ENCODE measurements around the gene SPAG17. TPM values are rescaled to one million over a fixed set of nuclear protein-coding genes. Genes with fewer than 3 reads are reported as not detected.
A peak's percentile ranks its signal among the peaks of the same experiment; 100 is the strongest.

Gene SPAG17
- total RNA-seq, 1 experiment from 2014 or later, result 0.33 TPM

- H3K36me3 Mint-ChIP-seq (ENCODE audit: insufficient read depth, unreplicated experiment), result no peaks in the 10 kb centered on the region
- CTCF ChIA-PET, result no interaction called here
- intact Hi-C loops (cut with micrococcal nuclease; ENCODE audit: unreplicated experiment), result no loop called here
Observed at GRCh38 chr1:118142546-118142945, 42.5 kb downstream of the SPAG17 start.

GRCh38 chr1:118137900-118138299 lies 47.1 kb downstream of the SPAG17 start:
- no peak overlapping the region for H3K4me3 Mint-ChIP-seq (ENCODE audit: low read depth, unreplicated experiment)
- TF ChIP-seq CTCF (IDR thresholded peaks at IDR 0.05; ENCODE audit: unreplicated experiment), result no peak
- no peaks in the 10 kb centered on the region for H3K36me3 Mint-ChIP-seq (ENCODE audit: insufficient read depth, unreplicated experiment)
- no peak overlapping the region for H3K27ac Mint-ChIP-seq (ENCODE audit: unreplicated experiment)
- H3K4me1 Mint-ChIP-seq (ENCODE audit: low read depth, unreplicated experiment), result peaks cover 7% of the 10 kb centered on the region
- CTCF ChIA-PET, result no interaction called here
- no peak for DNase-seq
- H3K27me3 Mint-ChIP-seq (ENCODE audit: unreplicated experiment), result no peaks in the 10 kb centered on the region
- H3K9me3 Mint-ChIP-seq (ENCODE audit: low read depth, unreplicated experiment), result no peaks in the 10 kb centered on the region
- intact Hi-C loops (cut with micrococcal nuclease; ENCODE audit: unreplicated experiment), result no loop called here
- no TSS peak for BruUV-seq (replicated peaks)

More at GRCh38 chr1:118142546-118142945, 42.5 kb downstream of the SPAG17 start:
- DNase-seq, result no peak
- no peaks in the 10 kb centered on the region for H3K4me1 Mint-ChIP-seq (ENCODE audit: low read depth, unreplicated experiment)
- H3K9me3 Mint-ChIP-seq (ENCODE audit: low read depth, unreplicated experiment), result no peaks in the 10 kb centered on the region
- no peak overlapping the region for H3K4me3 Mint-ChIP-seq (ENCODE audit: low read depth, unreplicated experiment)
- BruUV-seq (replicated peaks), result no TSS peak
- no peak for TF ChIP-seq CTCF (IDR thresholded peaks at IDR 0.05; ENCODE audit: unreplicated experiment)
- H3K27ac Mint-ChIP-seq (ENCODE audit: unreplicated experiment), result no peak overlapping the region
- H3K27me3 Mint-ChIP-seq (ENCODE audit: unreplicated experiment), result no peaks in the 10 kb centered on the region

GRCh38 chr1:118136187-118136941 lies 48.7 kb downstream of the SPAG17 start:
- CTCF ChIA-PET, result no interaction called here
- DNase-seq, result peak; percentile 16
- BruUV-seq (replicated peaks), result no TSS peak

GRCh38 chr1:118132000-118132399 lies 53.0 kb downstream of the SPAG17 start:
- BruUV-seq (replicated peaks), result no TSS peak
- no peaks in the 10 kb centered on the region for H3K27me3 Mint-ChIP-seq (ENCODE audit: unreplicated experiment)
- no peak for TF ChIP-seq CTCF (IDR thresholded peaks at IDR 0.05; ENCODE audit: unreplicated experiment)
- H3K9me3 Mint-ChIP-seq (ENCODE audit: low read depth, unreplicated experiment), result peaks cover 3% of the 10 kb centered on the region
- no peak overlapping the region for H3K4me3 Mint-ChIP-seq (ENCODE audit: low read depth, unreplicated experiment)
- peaks cover 7% of the 10 kb centered on the region for H3K4me1 Mint-ChIP-seq (ENCODE audit: low read depth, unreplicated experiment)
- no peak overlapping the region for H3K27ac Mint-ChIP-seq (ENCODE audit: unreplicated experiment)
- CTCF ChIA-PET, result no interaction called here
- H3K36me3 Mint-ChIP-seq (ENCODE audit: insufficient read depth, unreplicated experiment), result no peaks in the 10 kb centered on the region
- no peak for DNase-seq
- intact Hi-C loops (cut with micrococcal nuclease; ENCODE audit: unreplicated experiment), result no loop called here

More at GRCh38 chr1:118136187-118136941, 48.7 kb downstream of the SPAG17 start:
- H3K4me1 Mint-ChIP-seq (ENCODE audit: low read depth, unreplicated experiment), result peaks cover 7% of the 10 kb centered on the region
- no peaks in the 10 kb centered on the region for H3K36me3 Mint-ChIP-seq (ENCODE audit: insufficient read depth, unreplicated experiment)
- TF ChIP-seq CTCF (IDR thresholded peaks at IDR 0.05; ENCODE audit: unreplicated experiment), result no peak
- H3K27me3 Mint-ChIP-seq (ENCODE audit: unreplicated experiment), result no peaks in the 10 kb centered on the region
- no peaks in the 10 kb centered on the region for H3K9me3 Mint-ChIP-seq (ENCODE audit: low read depth, unreplicated experiment)
- no peak overlapping the region for H3K27ac Mint-ChIP-seq (ENCODE audit: unreplicated experiment)
- H3K4me3 Mint-ChIP-seq (ENCODE audit: low read depth, unreplicated experiment), result no peak overlapping the region
- intact Hi-C loops (cut with micrococcal nuclease; ENCODE audit: unreplicated experiment), result no loop called here
